WTC11 (cell line): ENCODE results near the gene CHL1. TPM values are rescaled to one million over a fixed set of nuclear protein-coding genes. Genes with fewer than 3 reads are reported as not detected.

Experiments
- ATAC-seq: fragments of 200-7000 bp; cut with Tn5 transposase; 2 replicates; pipeline ENCODE4 v1.10.0; 2021; ENCODE audit warnings: mild to moderate bottlenecking, moderate library complexity
- Bru-seq: library from RNA; stranded (reverse); fragments of 400-500 nt; gene quantifications from one replicate; lab custom pipeline; 2021; lab: Mats Ljungman, UMichigan
- CTCF ChIA-PET: fragments of 300-600 bp; sonication (Branson Sonifier 250); formaldehyde crosslinking; loops from one replicate; lab custom pipeline; 2021; ENCODE audit warnings: antibody characterized with exemption; lab: Charles Lee
- POLR2A ChIA-PET: fragments of 350-600 bp; sonication (Branson Sonifier 250); formaldehyde crosslinking; loops from one replicate; lab custom pipeline; 2021; ENCODE audit warnings: antibody characterized with exemption; lab: Charles Lee
- DNase-seq: peaks from one replicate; pipeline ENCODE4 v3.0.0; 2021; ENCODE audit warnings: low spot score
- H3K27ac Mint-ChIP-seq: 2 replicates; pipeline ENCODE4 v1.8.0; 2021; ENCODE audit warnings: mixed read lengths
- H3K27me3 Mint-ChIP-seq: 2 replicates; pipeline ENCODE4 v1.8.0; 2021; ENCODE audit warnings: low read depth, mild to moderate bottlenecking, moderate library complexity, mixed read lengths
- H3K36me3 Mint-ChIP-seq: 2 replicates; pipeline ENCODE4 v1.8.0; 2021; ENCODE audit warnings: mixed read lengths
- H3K4me1 Mint-ChIP-seq: 2 replicates; pipeline ENCODE4 v1.8.0; 2022; ENCODE audit warnings: mixed read lengths
- H3K4me3 Mint-ChIP-seq: 2 replicates; pipeline ENCODE4 v1.8.0; 2021; ENCODE audit warnings: mild to moderate bottlenecking, moderate library complexity, mixed read lengths
- H3K9me3 Mint-ChIP-seq: 2 replicates; pipeline ENCODE4 v1.8.0; 2021; ENCODE audit warnings: mixed read lengths
- ATF3 ChIP-seq: sonication (generic); formaldehyde crosslinking; conservative IDR thresholded peaks from 2 replicates; pipeline ENCODE4 v1.8.1; 2022; ENCODE audit warnings: mild to moderate bottlenecking, missing genetic modification reagents
- ATF6 ChIP-seq: sonication (generic); formaldehyde crosslinking; IDR thresholded peaks from 2 replicates; pipeline ENCODE4 v1.8.1; 2023; ENCODE audit warnings: mild to moderate bottlenecking, missing genetic modification reagents
- CDX4 ChIP-seq: fragments of 250-450 bp; sonication (Bioruptor Pico); IDR thresholded peaks from 2 replicates; pipeline ENCODE4 v1.9.0; 2021; ENCODE audit warnings: moderate library complexity, mild to moderate bottlenecking, inconsistent platforms, borderline replicate concordance
- ETV6 ChIP-seq: sonication (generic); formaldehyde crosslinking; IDR thresholded peaks from 2 replicates; pipeline ENCODE4 v1.8.1; 2022; ENCODE audit warnings: mild to moderate bottlenecking, missing genetic modification reagents
- FOXJ3 ChIP-seq: sonication (generic); formaldehyde crosslinking; IDR thresholded peaks from 2 replicates; pipeline ENCODE4 v1.9.0; 2021; ENCODE audit warnings: missing genetic modification reagents, mild to moderate bottlenecking, borderline replicate concordance
- FOXP4 ChIP-seq: sonication (generic); formaldehyde crosslinking; IDR thresholded peaks from 2 replicates; pipeline ENCODE4 v1.8.0; 2022; ENCODE audit warnings: mild to moderate bottlenecking, missing genetic modification reagents
- GTF2I ChIP-seq: fragments of 250-450 bp; sonication (Bioruptor Pico); conservative IDR thresholded peaks from 2 replicates; pipeline ENCODE4 v1.4.0; 2021; ENCODE audit warnings: mild to moderate bottlenecking
- MYBL2 ChIP-seq: sonication (generic); formaldehyde crosslinking; IDR thresholded peaks from 2 replicates; pipeline ENCODE4 v1.8.1; 2023; ENCODE audit warnings: mild to moderate bottlenecking, moderate library complexity, missing genetic modification reagents
- NFE2L1 ChIP-seq: sonication (generic); formaldehyde crosslinking; IDR thresholded peaks from 2 replicates; pipeline ENCODE4 v1.8.1; 2023; ENCODE audit warnings: missing genetic modification reagents
- NR2C2 ChIP-seq: sonication (generic); formaldehyde crosslinking; IDR thresholded peaks from 2 replicates; pipeline ENCODE4 v1.8.0; 2022; ENCODE audit warnings: mild to moderate bottlenecking, missing genetic modification reagents
- NR3C1 ChIP-seq: sonication (generic); formaldehyde crosslinking; conservative IDR thresholded peaks from 2 replicates; pipeline ENCODE4 v1.8.1; 2023; ENCODE audit warnings: low read depth, mild to moderate bottlenecking, missing genetic modification reagents
- RORB ChIP-seq: fragments of 250-450 bp; sonication (Bioruptor Pico); IDR thresholded peaks from 2 replicates; pipeline ENCODE4 v1.9.0; 2021; ENCODE audit warnings: mild to moderate bottlenecking
- SMAD3 ChIP-seq: sonication (generic); formaldehyde crosslinking; IDR thresholded peaks from 2 replicates; pipeline ENCODE4 v1.8.0; 2022; ENCODE audit warnings: missing genetic modification reagents, mild to moderate bottlenecking, borderline replicate concordance
- STAT6 ChIP-seq: sonication (generic); formaldehyde crosslinking; conservative IDR thresholded peaks from 2 replicates; pipeline ENCODE4 v1.8.1; 2023; ENCODE audit warnings: mild to moderate bottlenecking, low read depth, missing genetic modification reagents, moderate library complexity
- TEAD4 ChIP-seq: sonication (generic); formaldehyde crosslinking; IDR thresholded peaks from 2 replicates; pipeline ENCODE4 v1.8.0; 2022; ENCODE audit warnings: mild to moderate bottlenecking, missing genetic modification reagents
- ZBTB43 ChIP-seq: sonication (generic); formaldehyde crosslinking; IDR thresholded peaks from 2 replicates; pipeline ENCODE4 v1.8.1; 2023; ENCODE audit warnings: mild to moderate bottlenecking, missing genetic modification reagents
- ZNF121 ChIP-seq: sonication (generic); formaldehyde crosslinking; IDR thresholded peaks from 2 replicates; pipeline ENCODE4 v1.8.0; 2023; ENCODE audit warnings: missing genetic modification reagents
- ZNF532 ChIP-seq: fragments of 250-450 bp; sonication (Bioruptor Pico); IDR thresholded peaks from 2 replicates; pipeline ENCODE4 v1.9.0; 2021; ENCODE audit warnings: mild to moderate bottlenecking, borderline replicate concordance
- long read RNA-seq, 3 experiments: library from RNA in 1 of 3; library from capped mRNA in 1 of 3; library from polyadenylated mRNA in 1 of 3; unstranded in 2 of 3; stranded (forward) in 1 of 3; transcript quantifications; one replicate each; pipeline ENCODE4 v2.0.0, GENCODE V29; 2021
- total RNA-seq: library from RNA; stranded (reverse); gene quantifications from 3 replicates; pipeline ENCODE4 v1.2.3, GENCODE V29; 2021

The CHL1 gene
- total RNA-seq (0.27 TPM in 1 of 3 replicates, not detected in the others), Bru-seq, nascent RNA (percentile 0 among the genes with signal in this experiment)
- long read RNA-seq, experiment 1, result 0 reads
- long read RNA-seq, experiment 2, result 0 reads
- long read RNA-seq, experiment 3, result 0 reads

- ATAC-seq, result no peak
- Mint-ChIP-seq H3K4me1 (no peaks in the 10 kb centered on the region), H3K36me3 (peaks cover 62% of the 10 kb centered on the region), H3K4me3 (no peak within 1 kb of the TSS), H3K27me3 (peaks cover 3% of the 10 kb centered on the region), H3K9me3 (peaks cover 70% of the 10 kb centered on the region), H3K27ac (no peak within 1 kb of the TSS)
- DNase-seq, result no peak
- CTCF ChIA-PET, result no interaction called here
- no peak for TF ChIP-seq NR3C1 (CRISPR knock-in tag)
- no peak for TF ChIP-seq ETV6 (CRISPR knock-in tag)
- TF ChIP-seq FOXP4, result no peak
- no peak for TF ChIP-seq CDX4 (CRISPR knock-in tag)
- TF ChIP-seq TEAD4 (CRISPR knock-in tag), result no peak
- POLR2A ChIA-PET, result no interaction called here
Measured at GRCh38 chr3:196311-197148, at the start of gene CHL1. CHL1 (plus strand) TSS chr3:196763; CDS start chr3:319777, 123,014 bp downstream.

- DNase-seq (no peak), ATAC-seq (no peak)
- H3K9me3 Mint-ChIP-seq, result peaks cover 68% of the 10 kb centered on the region
- no peak overlapping the region for H3K4me3 Mint-ChIP-seq
- POLR2A ChIA-PET, result no interaction called here
- no peak overlapping the region for H3K27ac Mint-ChIP-seq
- CTCF ChIA-PET, result no interaction called here
- H3K36me3 Mint-ChIP-seq, result peaks cover 61% of the 10 kb centered on the region
- no peaks in the 10 kb centered on the region for H3K4me1 Mint-ChIP-seq
- peaks cover 9% of the 10 kb centered on the region for H3K27me3 Mint-ChIP-seq
- TF ChIP-seq FOXJ3 (CRISPR knock-in tag), result no peak
- no peak for TF ChIP-seq SMAD3
- no peak for TF ChIP-seq ATF3 (CRISPR knock-in tag)
- TF ChIP-seq NR2C2, result no peak
- TF ChIP-seq RORB (CRISPR knock-in tag), result no peak
- TF ChIP-seq STAT6 (CRISPR knock-in tag), result no peak
- no peak for TF ChIP-seq ZNF121 (CRISPR knock-in tag)
- no peak for TF ChIP-seq MYBL2 (CRISPR knock-in tag)
- no peak for TF ChIP-seq ZBTB43 (CRISPR knock-in tag)
- no peak for TF ChIP-seq ATF6 (CRISPR knock-in tag)
- no peak for TF ChIP-seq ZNF532
- TF ChIP-seq NFE2L1 (CRISPR knock-in tag), result no peak
- TF ChIP-seq GTF2I (CRISPR knock-in tag), result no peak
Measured at GRCh38 chr3:151614-152189, 44.9 kb upstream of the CHL1 start.
